Astrocyte of the spinal cord (primary cell): ENCODE measurements around the gene CAD.
"Not testable (repeated sequence)": the region's sequence is repeated elsewhere in the genome, so short reads cannot be mapped to it uniquely, and the experiment has no call there.

Experiments used
- DNase-seq: peaks from one replicate; pipeline ENCODE4 v3.0.0; 2011; ENCODE audit warnings: low read depth, low spot score
- H3K4me3 ChIP-seq: 2 replicates; pipeline ENCODE4 v1.5.1; 2011; ENCODE audit warnings: low read depth, mild to moderate bottlenecking, low read length, moderate library complexity
- in situ Hi-C: cut with HindIII; loops from 2 replicates; pipeline ENCODE4 v1.10.0; 2017; ENCODE audit warnings: low sequenced_read_pairs
- TF ChIP-seq, protein P1 (sequence below): IDR thresholded peaks from 2 replicates; pipeline ENCODE4 v1.5.1; 2012; ENCODE audit warnings: low read depth, mild to moderate bottlenecking, low read length, inconsistent platforms

The CAD gene

GRCh38 chr2:27186613-27187345, 30.4 kb upstream of the CAD start:
- in situ Hi-C loops: no loop called here
- H3K4me3 ChIP-seq: no peak overlapping the region
- DNase-seq: no peak
- TF ChIP-seq, protein P1, sequence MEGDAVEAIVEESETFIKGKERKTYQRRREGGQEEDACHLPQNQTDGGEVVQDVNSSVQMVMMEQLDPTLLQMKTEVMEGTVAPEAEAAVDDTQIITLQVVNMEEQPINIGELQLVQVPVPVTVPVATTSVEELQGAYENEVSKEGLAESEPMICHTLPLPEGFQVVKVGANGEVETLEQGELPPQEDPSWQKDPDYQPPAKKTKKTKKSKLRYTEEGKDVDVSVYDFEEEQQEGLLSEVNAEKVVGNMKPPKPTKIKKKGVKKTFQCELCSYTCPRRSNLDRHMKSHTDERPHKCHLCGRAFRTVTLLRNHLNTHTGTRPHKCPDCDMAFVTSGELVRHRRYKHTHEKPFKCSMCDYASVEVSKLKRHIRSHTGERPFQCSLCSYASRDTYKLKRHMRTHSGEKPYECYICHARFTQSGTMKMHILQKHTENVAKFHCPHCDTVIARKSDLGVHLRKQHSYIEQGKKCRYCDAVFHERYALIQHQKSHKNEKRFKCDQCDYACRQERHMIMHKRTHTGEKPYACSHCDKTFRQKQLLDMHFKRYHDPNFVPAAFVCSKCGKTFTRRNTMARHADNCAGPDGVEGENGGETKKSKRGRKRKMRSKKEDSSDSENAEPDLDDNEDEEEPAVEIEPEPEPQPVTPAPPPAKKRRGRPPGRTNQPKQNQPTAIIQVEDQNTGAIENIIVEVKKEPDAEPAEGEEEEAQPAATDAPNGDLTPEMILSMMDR: no peak

- H3K4me3 ChIP-seq: no peak overlapping the region
- DNase-seq: no peak
- in situ Hi-C loops: no loop called here
- TF ChIP-seq, protein P1: no peak
Observed at GRCh38 chr2:27189989-27190388, 27.2 kb upstream of the CAD start.

GRCh38 chr2:27191070-27191829, 25.9 kb upstream of the CAD start:
- peak; percentile 57 for DNase-seq
- in situ Hi-C loops: no loop called here
- H3K4me3 ChIP-seq: no peak overlapping the region
- TF ChIP-seq, protein P1: peak; percentile 74

DNA sequence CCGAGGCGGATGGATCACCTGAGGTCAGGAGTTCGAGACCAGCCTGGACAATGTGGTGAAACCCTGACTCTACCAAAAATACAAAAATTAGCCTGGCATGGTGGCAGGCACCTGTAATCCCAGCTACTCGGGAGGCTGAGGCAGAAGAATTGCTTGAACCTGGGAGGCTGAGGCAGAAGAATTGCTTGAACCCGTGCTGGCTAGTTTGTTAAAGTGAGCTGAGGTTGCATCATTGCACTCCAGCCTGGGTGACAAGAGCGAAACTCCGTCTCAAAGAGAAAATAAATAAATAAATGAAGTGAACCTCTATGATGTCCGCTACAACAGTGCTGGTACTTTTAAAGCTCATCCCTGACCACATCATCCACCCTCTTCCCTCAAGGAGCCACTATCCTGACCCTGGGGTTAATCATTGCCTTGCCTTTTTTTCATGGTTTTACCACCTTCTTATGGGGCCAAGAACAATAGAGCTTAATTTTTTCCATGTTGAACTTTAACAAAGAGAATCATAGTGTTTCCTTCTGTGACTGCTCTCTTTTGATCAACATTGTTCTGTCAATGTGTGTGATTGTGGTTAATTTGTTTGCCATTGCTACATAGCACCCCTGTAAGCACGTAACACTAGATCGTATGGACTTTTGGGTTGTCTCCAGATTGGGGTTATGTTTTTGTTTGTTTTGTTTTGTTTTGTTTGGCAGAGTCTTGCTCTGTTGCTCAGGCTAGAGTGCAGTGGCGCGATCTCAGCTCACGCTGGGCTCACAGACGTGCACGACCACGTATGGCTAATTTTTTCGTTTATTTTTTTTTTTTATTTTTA, 22.4 kb upstream of the CAD start:
- DNase-seq: peak; percentile 37
- TF ChIP-seq, protein P1: no peak
- H3K4me3 ChIP-seq: no peak overlapping the region
- in situ Hi-C loops: no loop called here

- DNase-seq, in situ Hi-C loops, H3K4me3 ChIP-seq: not testable (repeated sequence)
Observed at GRCh38 chr2:27195799-27196198, 21.4 kb upstream of the CAD start.

GRCh38 chr2:27198068-27198467, 19.1 kb upstream of the CAD start:
- H3K4me3 ChIP-seq, in situ Hi-C loops, DNase-seq: not testable (repeated sequence)

DNA sequence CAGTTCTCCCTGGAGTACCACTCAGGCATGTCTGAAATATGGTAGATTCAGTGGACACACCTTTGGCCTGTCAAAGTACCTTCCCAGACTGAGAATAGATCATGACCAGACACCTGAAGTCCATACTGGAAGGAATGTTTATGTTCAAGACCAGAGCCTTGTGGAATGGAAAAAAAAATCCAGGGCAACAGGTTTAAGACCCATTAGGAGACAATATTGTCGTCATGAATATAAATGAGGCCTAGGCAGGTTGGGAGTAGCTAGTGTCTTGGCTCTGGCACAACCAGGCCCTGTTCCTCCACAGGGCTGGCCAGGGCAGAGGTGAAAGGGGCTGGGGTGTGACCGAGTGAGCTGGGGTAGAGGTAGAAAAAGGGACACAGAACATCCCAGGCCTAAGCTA, 18.5 kb upstream of the CAD start:
- no peak overlapping the region for H3K4me3 ChIP-seq
- in situ Hi-C loops: no loop called here
- DNase-seq: no peak
- TF ChIP-seq, protein P1: no peak
